NCI-H524 (cell line): ENCODE measurements around the gene CABP4.
"Not testable (repeated sequence)": the region's sequence is repeated elsewhere in the genome, so short reads cannot be mapped to it uniquely, and the experiment has no call there.

Experiments
- DNase-seq, 2 experiments: peaks; one replicate each; lab custom pipeline; 2025; lab: John Stamatoyannopoulos, UW

Gene CABP4

DNA sequence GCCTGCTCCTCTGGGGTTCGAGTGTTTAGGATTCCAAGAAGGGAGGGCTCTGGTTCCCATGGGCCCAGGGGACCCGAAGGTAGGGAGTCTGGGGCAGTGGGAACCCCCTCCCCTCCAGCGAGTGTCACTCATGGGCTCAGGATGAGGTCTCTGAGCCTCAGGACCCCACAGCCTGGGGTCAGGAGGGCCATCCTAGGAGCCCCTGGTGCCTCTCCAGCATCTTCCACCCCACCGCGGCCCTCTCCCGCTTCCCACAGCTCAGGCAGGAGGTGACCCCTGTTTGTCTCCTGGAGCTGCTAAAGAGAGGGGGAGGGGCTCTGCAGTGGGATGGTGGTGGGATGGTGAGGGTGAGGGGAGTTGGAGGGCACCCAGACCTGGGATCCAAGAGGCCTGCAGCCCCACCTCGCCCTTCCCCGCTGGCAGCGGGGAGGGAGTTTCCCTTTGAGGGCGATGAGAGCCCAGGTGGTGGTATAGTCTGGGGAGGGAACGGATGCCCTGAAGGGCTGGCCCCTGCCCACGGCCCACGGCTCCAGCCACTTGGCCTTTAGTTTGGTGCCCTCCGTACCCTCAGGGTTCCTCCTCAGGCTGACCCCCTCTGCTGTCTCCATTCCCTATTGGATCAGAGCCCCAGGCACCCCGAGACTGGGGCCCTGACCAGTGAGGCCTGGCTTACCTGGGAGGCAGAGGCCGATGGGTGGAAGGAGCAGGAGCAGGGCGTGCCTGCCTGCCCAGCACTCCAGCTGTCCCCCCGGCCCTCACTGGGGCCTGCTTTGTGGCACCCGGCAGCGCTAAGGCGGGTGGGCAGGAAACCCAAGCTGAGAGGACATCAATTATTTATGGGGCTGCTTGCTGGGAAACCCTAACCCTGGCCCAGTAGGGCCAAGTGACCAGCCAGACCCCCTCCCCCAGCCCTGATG lies 1.1 kb upstream of the CABP4 start:
- no peak for DNase-seq

DNA sequence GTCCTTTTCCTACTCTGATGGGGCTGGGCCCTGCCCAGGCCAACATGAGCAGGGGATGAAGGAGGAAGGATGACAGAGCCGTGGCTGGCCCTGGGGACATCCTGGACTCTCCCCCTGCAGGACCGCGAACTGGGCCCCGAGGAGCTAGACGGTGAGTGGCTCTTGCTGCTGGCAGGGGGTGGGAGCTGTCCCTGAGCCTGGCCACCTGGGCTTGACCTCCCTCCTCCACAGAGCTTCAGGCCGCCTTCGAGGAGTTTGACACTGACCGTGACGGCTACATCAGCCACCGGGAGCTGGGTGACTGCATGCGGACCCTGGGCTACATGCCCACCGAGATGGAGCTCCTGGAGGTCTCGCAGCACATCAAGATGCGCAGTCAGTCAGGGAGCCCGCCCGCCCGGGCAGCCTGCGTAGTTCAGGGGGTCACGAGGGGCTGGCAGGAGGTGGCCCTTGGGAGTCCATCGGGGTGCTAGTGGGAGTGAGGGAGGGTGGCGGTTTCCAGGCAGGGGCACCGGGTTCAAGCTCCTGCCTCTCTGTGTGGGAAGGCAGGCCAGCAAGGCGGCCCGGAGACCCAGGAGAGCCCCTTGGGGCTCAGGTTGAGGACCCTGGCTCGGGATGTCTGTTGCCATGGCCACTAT lies 1.0 kb downstream of the CABP4 start:
- no peak for DNase-seq

DNA sequence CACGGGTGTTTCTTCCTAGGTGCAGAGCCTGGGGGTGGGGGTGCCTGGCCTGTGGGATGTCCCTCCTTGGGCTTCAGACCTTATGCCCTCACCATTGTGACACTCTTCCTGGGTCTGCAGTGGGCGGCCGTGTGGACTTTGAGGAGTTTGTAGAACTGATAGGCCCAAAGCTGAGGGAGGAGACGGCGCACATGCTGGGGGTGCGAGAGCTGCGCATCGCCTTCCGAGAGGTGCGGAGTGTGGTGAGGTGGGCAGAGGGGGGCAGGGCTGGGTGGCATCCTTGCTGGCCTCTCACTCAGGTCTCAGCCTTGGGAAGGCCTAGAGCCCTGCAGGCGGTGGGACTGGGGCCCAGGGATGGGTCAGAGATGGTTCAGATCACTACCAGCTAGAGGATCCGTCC lies 2.3 kb downstream of the CABP4 start:
- DNase-seq, result no peak

DNA sequence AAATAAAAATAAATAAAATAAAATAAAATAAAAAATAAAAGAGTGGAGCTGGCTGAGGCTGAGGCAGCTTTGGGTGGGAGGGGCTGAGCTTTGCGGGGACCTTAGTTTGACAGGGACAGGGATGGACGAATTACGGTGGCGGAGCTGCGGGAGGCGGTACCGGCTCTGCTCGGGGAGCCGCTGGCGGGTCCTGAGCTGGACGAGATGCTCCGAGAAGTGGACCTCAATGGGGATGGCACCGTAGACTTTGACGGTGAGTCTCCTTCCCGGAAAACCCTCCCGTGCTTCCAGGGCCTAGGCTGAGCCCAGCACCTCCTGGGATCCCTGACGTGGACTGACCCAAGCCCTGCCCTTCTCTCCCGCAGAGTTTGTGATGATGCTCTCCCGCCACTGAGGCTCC lies 3.1 kb downstream of the CABP4 start:
- DNase-seq, result no peak

DNA sequence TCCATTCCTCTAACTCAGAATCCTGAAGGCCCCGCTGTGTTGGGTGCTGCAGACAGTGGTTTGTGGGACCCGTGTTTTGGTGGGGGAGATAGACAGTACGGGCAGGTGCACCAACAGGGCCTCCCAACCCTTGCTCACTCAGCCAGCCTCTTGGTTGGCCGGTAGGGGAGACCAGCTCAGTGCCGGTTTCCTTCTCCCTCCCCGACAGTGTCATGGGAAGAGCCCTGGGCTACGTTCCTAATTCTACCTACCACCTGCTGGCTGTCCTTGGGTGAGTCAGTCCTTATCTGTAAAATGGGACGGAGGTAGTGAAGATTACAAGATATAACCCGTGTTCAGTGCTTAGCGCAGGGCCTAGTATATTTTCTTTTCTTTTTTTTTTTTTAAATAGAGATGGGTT lies 8.0 kb downstream of the CABP4 start:
- DNase-seq, result no peak

DNA sequence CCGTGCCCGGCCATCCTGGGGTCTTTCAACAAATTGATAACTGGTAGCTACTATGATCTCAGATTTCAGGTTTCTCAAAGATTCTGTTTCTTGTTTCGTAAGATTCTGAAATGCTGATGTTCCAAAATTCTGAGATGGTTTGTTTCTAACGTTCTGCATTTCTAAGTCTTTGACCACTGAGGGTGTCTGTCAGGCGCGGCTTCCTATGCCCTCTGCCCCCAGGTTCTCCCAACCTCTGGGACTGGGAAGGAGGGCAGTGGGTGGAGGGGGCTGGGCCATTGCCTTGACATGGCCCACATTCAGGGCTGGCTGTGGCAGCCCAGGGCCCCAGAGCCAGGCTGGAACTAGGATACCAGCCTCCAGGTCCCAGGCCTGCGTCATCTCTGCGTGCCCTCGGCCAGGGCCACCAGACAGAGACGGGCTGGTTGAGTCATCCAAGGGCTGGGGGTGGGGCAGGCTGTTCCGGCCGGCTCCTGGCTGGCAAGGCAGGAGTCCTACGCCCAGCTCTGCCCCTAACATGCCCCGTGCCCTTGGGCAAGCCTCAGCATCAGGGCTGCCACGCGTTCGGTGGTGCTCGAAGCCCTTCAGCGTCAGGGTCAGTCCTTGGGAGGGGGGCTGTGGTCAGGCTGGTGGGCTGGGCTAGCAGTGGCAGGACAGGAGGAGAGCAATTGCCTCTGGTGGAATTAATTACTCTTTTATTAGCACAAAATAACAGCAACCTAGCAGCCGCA lies 8.7 kb downstream of the CABP4 start:
- DNase-seq, result no peak

DNA sequence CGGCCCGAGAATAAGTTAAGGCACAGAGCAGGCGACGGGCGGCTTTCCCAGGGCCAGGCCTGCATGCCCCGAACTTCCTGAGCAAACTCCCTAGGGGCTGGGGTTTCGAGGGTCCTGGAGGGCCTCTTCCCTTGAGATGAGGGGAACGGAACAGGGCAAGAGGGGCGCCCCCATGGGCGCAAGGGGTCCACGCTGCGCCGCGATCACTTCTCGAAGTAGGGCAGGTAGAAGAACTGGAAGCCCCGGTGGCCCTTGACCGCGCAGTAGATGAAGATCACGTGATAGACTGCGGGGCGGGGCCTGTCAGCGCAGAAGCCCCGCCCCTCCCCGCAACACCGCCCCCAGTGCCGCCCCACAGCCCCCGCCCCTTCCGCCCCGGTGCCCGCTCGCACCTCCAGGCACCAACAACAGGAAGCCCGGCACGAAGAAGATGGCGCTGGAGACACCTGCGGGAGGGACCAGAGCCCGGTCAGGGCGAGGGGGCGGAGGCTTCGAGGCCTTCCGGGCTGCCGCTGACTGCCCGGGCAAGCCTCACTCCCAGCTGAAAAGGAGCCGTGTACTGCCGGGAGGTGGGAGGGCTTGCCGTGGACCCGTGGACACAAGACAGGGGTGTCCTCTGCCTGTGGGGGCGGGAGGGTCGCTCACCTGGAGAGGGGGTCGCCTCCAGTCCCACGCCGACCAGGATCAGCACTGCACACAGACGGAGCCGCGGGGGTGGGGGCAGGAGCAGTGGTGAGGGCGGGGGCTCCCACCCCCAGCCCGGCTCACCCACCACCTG lies 9.4 kb downstream of the CABP4 start:
- DNase-seq, result peak; percentile 49 to 69

DNA sequence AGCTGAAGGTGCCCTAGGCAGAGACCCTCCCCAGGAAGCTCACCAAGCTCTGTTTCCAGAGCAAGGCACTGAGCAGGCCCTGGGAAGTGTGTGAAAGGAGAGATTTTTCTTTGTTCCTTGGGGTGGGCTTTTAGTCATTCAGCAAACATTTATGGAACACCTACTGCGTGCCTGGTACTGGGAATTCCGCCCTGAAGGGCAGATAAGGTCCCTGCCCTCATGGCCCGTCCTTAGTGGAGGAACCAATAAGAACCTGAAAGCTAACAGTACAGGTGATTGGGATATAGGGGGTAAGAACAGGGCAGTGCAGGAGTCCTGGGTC lies 10.0 kb downstream of the CABP4 start:
- DNase-seq, result no peak

DNA sequence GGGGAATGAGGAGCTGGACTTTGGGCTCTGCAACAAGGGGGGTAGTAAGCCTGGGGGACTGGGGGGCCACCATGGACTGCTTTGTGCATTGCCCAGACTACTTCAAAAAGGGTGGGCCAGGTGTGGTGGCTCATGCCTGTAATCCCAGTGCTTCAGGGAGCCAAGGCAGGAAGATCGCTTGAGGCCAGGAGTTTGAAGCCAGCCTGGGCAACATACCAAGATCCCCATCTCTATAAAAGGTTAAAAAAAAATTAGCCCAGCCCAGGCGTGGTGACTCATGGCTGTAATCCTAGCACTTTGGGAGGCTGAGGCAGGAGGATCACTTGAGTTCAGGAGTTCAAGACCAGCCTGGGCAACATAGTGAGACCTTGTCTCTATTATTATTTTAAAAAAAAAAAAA lies 10.4 kb downstream of the CABP4 start:
- not testable (repeated sequence) for DNase-seq

DNA sequence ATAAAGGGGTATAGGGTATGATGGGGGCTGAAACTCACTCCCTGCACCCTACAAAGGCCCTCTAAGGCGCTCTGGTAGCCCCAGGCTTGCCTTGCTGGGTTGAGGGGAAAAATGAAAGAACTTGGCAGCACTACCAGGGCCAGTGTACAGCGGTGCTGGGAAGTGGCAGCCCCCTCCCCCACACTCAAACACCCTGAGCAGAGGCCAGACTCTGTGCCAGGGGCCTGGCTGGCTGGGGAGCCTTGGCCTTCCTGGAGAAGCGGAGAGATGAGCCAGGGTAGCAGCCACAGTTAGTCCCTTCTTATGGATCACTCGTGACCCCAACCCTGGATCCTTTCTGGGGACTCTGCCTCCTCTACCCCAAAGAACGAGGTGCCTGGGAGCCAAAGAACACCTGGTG lies 11.2 kb downstream of the CABP4 start:
- no peak for DNase-seq

DNA sequence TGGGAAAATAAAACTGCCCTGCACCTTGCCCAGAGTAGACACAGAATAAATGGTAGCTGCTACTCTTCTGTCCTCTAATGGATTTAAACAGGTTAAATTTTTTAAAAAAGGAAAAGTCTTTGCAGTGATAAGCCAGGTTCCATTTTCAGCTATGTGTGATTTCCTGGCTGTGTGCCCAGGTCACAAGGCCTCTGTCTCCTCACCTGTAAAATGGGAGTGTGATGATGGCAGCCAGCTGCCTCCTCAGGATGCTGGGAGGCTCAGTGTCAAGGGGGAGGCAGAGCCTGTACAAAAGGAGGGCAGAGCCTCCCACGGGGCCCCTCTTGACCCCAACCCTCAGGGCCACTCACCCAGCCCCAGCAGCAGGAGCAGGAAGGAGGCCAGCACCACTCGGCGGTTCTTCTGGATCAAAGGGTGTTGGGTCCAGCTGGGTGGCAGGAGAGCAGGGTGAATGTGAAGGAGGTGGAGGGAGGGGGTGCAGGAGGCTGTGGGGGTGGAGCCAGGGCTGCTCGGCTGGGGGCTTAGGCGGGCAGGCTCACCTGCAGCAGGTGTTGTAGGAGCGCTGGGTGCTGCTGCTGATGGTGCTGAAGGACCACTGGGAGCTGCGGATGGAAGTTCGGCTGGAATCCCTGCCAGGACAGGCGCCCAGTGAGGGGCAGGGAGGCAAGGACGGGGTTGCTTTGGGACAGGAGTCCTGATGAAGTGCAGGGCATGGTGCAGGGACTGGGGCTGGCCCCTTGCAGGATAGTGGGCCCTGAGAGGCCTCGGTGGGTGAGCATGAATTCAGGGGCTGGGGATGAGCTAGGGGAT lies 12.0 kb downstream of the CABP4 start:
- DNase-seq, result no peak

DNA sequence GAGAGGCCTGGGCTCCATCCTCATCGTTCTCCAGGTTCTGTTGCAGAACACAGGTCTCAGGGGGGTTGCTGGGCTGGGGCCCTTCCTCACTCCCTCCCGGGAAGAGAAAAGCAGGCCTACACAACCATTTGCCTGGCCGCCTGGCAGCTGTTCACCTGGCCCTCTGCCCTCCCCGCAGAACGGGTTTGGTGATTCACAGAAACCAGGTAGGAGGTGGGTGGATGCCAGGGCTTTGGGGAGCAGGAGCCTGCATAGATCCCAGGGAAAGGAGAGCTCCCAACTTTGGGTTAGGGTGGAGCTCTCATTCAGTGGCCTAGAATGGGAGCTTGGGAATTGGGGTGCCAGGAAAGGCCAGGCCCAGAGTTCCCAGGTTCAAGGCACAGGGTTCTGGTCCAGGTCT lies 12.9 kb downstream of the CABP4 start:
- no peak for DNase-seq

DNA sequence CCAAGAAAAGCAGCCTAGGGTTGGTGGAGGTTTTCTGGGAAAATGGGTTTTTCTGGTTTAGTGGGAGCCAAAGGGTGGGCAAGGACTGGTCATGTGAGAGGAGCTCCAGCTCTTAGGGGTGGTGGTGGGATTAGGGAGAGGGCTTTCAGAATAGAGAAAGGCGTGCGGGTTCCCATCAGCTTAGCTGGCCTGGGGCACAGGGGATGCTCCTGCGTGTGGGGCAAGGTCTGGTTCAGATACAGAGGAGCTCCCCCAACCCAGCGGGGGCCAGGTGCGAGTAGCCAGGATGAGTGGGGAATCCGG lies 13.3 kb downstream of the CABP4 start:
- DNase-seq, result no peak

DNA sequence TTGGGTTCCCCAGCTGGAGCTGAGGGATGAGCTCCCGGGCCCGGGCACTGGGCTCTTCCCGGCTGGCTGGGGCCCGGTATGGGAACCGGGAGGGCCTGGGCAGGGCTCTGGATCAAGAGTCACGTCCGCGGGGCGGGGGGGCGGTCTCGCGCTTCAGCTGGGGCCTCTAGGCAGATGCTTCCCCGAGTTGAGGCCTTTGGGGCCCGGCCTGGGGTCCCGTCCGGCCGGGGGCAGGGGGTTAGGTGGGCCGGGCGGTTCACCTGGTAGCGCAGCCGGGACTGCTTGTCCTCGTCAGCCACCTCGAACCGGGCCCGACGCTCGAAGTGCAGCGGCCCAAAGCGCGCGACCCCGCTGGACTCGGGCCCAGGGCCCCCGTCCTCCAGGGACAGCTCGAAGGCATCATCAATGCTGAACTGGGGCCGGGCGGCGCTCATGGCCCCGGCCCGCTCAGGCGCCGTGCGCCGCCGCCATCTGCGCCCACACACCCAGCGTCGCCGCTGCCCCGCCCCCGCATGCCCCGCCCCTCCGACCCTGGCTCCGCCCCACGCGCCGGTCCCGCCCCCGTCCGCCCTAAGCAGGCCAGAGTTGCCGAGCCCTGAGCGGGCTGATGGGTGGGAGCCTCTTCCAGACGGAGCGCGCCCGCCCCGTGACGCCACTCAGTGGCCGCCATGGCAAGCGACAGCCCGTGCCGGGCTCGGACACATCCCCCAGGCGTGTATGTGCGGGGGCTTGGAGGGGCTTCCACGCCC lies 13.8 kb downstream of the CABP4 start, which contains the start of gene TMEM134:
TSS of gene TMEM134 (minus strand) at position 493 of the 749 bp plus-strand sequence. CDS start at position 434, 59 bp downstream.
- DNase-seq, result peak; percentile 71 to 88

DNA sequence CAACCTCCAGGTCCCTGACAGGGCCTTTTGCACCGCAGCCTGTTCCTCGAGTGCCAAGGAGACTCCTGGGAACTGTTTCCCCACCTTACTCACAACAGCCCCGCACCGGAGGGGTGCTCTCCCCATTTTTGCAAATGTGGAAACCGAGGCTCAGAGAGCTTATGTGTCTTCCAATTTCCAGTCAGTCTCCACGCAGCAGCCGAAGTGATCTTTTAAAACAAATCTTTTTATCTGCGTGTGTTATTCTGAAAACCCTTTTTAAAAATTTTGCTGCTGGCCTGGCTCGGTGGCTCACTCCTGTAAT lies 14.3 kb downstream of the CABP4 start:
- no peak for DNase-seq

DNA sequence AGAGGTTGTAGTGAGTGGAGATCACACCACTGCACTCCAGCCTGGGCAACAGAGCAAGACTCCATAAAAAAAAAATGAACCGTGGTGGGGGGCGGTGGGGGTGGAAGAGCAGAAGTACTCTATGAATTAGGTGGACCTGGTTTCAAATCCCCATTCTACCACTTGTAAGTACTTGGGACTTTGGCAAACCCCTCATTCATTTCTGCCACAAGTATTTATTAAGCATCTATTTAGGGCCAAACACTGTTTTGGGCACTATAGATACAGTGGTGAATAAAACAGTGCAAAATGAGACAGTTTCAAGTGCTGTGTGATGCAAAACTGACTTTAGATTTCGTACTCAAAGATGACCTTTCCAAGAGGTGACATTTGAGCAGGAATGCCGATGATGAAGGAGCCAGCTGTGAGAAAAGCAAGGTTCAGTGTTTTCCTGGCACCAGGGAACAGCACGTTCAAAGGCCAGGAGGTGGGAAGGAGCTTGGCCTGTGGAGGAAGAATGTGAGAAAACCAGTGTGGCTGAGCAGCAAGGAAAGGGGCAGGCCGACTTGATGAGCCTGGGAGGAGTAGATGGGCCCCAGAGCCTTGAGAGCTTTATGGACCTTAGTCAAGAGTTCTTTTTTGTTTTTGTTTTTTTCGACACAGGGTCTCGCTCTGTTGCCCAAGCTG lies 15.3 kb downstream of the CABP4 start:
- DNase-seq, result no peak

DNA sequence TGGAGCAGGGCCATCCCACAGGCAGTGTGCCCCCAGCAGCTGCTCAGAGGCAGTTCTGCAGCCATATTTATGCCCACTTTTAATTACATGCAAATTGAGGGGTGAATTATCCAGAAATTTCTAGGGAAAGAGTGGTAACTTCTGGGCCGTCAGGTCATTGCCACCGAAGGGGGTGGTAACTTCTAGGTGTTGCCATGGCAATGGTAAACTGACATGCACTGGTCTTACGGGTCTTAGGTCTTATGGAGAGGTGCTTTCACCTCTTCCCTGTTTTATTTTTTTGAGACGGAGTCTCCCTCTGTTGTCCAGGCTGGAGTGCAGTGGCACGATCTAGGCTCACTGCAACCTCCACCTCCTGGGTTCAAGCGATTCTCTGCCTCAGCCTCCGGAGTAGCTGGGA lies 17.7 kb downstream of the CABP4 start:
- DNase-seq, result no peak

DNA sequence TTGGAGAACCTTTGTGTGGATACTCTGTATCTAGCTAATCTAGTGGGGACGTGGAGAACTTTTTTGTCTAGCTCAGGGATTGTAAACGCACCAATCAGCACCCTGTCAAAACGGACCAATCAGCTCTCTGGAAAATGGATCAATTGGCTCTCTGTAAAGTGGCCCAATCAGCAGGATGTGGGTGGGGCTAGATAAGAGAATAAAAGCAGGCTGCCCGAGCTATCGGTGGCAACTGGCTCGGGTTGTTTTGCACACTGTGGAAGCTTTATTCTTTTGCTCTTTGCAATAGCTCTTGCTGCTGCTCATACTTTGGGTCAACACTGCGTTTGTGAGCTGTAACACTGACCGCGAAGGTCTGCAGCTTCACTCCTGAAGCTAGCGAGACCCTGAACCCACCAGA lies 21.5 kb downstream of the CABP4 start:
- DNase-seq, result not testable (repeated sequence)

DNA sequence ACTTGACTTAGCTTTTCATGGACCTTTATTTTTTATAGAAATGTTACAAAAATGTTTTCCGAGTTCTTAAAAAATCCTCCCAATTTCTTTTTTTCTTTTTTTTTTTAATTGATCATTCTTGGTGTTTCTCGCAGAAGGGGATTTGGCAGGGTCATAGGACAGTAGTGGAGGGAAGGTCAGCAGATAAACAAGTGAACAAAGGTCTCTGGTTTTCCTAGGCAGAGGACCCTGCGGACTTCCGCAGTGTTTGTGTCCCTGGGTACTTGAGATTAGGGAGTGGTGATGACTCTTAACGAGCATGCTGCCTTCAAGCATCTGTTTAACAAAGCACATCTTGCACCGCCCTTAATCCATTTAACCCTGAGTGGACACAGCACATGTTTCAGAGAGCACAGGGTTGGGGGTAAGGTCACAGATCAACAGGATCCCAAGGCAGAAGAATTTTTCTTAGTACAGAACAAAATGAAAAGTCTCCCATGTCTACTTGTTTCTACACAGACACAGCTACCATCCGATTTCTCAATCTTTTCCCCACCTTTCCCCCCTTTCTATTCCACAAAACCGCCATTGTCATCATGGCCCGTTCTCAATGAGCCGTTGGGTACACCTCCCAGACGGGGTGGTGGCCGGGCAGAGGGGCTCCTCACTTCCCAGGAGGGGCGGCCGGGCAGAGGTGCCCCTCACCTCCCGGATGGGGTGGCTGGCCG lies 22.3 kb downstream of the CABP4 start:
- not testable (repeated sequence) for DNase-seq
